NCI-H345 (cell line): ENCODE data around the gene SLC22A15.
"Not testable (repeated sequence)": the region's sequence is repeated elsewhere in the genome, so short reads cannot be mapped to it uniquely, and the experiment has no call there.

Experiments used
- DNase-seq: peaks from one replicate; lab custom pipeline; 2025; lab: John Stamatoyannopoulos, UW

Gene SLC22A15

GRCh38 chr1:115980998-115981993, 5.0 kb downstream of the SLC22A15 start:
- DNase-seq: peak; percentile 32

DNA sequence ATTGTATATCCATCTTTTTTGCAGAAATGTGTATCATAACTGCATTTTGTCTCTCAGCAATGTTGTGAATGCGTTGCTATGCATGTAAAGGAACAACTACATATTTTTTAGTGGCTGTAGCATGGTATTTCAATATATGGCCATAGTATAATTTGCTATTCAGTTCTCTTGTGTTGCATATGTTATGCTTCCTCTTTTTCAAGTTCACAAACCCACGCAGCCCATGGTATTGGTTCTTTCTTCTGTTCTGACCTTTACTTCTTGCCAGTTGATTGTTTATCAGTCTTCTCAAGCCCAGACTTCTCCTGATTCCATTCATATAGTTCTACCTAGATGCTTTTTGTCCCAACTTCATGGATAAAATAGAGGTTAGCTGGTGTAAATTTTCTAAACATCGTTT, 6.1 kb downstream of the SLC22A15 start:
- DNase-seq: no peak

DNA sequence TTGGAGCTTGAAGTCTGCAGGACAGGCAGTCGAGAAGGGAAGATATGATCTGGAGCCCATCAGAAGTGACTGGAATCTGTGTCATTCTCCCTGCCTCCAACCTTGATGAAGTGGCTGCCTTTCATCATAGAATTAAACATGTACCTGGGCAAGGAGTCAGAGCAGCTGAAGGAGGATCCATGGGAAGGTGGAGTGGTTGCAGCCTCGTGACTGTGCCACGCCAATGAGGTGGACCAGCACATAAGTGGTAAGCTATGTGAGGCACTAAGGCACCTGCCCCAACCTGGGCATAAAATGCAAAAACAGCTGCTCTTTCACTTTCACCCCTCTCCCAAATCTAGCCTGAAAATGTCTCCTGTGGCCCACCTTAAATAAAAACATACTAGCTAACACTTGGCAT, 7.3 kb downstream of the SLC22A15 start:
- DNase-seq: no peak

DNA sequence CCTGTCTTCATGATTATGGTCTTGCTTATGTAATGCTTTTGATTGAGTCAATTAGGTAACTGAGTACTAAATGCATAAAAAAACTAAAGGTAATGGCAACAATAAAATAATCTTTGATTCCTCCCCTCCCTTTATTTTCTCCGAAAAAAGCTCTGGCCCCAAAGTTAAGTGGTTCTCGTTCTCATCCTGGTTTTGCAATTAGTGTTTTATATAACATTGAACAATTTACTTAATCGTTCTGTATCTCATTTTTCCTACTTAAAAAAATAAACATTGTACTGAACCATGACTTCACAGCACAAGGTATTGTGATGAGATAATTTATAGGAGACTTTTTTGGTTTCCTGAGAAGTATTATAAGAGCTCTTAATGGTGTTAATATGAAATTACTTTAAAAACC, 11.3 kb downstream of the SLC22A15 start:
- no peak for DNase-seq

- no peak for DNase-seq
Measured at GRCh38 chr1:115988953-115989352, 12.6 kb downstream of the SLC22A15 start.

GRCh38 chr1:115989699-115990098, 13.4 kb downstream of the SLC22A15 start:
- no peak for DNase-seq

DNA sequence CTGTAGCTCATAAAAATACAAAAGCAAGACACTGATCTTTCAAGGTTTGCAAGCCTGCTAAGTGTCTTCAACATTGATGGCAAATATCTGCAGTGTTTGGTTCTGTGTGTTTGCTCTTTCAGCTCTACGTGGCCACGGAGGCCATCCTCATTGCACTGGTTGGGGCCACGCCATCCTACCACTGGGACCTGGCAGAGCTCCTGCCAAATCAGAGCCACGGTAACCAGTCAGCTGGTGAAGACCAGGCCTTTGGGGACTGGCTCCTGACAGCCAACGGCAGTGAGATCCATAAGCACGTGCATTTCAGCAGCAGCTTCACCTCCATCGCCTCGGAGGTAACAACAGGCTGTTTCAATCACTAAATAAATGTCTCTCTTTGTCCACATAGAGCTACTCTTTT, 15.6 kb downstream of the SLC22A15 start:
- no peak for DNase-seq

- DNase-seq: not testable (repeated sequence)
Measured at GRCh38 chr1:115997921-115998320, 21.6 kb downstream of the SLC22A15 start.

GRCh38 chr1:116001739-116002487, 25.6 kb downstream of the SLC22A15 start:
- no peak for DNase-seq

DNA sequence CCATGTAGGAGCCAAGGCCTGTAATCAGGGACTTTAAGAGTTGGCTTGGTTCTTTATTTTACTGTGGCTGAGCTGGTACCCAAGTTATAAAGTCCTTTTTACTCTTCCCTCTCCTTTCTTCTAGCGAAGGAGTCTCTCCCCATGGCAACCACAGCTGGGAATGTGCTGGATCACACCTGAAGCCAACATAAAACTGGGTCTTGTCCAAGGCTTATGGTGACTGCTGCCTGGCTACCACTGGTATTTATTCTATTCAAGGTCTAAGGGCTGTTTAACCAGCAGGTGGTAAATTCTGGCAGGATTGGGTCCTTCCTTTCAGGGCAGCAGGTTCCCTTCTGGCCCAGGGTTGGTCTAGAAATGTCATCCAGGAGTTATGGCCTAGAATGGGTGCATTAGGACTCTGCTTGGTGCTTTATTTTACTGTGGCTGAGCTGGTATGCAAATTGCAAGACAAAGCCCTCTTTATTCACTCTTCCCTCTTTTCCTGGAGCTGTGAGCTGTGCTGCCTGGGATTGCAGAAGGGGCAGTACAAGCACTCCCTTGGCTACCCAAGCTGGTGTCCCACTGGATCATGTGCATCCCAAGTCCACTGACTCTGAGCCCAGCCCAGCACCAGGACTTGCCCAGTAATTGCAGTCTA, 26.6 kb downstream of the SLC22A15 start:
- no peak for DNase-seq

DNA sequence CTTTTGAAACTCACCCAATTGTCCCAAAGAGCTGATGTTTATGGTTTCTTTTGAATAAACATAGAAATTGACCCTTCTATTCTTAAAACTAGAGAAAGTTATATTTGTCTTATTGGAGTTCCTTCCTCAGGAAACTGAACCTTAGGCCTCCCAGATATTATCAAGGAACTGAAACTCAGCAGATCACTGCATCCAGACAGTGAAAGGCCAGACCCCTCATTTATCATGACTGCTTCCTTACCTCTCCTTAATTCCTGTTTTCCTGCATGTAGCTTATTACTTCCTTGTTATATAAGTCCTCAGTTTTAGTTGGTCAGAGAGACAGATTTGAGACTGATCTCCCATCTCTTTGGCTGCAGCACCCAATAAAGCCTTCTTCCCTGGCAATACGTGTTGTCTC, 27.5 kb downstream of the SLC22A15 start:
- no peak for DNase-seq

GRCh38 chr1:116006486-116006964, 30.2 kb downstream of the SLC22A15 start:
- no peak for DNase-seq

- DNase-seq: no peak
Measured at GRCh38 chr1:116008656-116009390, 32.5 kb downstream of the SLC22A15 start.

DNA sequence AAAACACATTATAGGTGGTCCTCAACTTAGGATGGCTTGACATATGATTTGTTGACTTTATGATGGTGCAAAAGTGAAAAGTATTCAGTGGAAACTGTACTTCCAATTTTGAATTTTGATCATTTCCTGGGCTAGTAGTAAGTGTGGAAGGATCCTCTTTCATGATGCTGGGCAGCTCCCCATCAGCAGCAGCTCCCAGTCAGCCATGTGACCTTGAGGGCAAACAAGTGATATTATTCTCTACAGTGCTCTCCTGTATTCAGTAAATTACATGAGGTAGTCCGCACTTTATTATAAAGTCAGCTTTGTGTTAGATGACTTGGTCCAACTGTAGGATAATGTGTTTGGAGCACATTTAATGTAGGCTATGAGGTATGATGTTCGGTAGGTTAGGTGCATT, 36.4 kb downstream of the SLC22A15 start:
- DNase-seq: no peak

DNA sequence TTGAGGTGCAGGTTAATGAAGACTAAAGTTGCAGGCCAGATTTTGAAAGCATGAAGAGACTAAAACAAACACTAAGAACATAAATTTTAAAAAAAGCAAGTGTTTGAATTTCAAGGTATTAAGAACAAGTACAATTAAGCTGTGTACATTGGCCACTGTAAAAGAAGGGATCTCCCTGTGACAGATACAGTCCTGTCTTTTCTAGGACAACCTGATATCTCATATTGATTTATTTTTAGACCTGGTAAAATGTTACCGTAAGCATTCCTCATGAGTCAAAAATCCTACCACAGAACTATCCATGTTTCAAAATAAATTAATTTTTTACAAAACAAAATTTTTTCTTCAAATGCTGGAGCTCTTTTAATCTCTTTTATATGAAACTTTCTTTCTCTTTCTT, 39.4 kb downstream of the SLC22A15 start:
- no peak for DNase-seq

GRCh38 chr1:116018007-116018406, 41.7 kb downstream of the SLC22A15 start:
- DNase-seq: no peak

- DNase-seq: no peak
Measured at GRCh38 chr1:116019653-116020253, 43.4 kb downstream of the SLC22A15 start.

DNA sequence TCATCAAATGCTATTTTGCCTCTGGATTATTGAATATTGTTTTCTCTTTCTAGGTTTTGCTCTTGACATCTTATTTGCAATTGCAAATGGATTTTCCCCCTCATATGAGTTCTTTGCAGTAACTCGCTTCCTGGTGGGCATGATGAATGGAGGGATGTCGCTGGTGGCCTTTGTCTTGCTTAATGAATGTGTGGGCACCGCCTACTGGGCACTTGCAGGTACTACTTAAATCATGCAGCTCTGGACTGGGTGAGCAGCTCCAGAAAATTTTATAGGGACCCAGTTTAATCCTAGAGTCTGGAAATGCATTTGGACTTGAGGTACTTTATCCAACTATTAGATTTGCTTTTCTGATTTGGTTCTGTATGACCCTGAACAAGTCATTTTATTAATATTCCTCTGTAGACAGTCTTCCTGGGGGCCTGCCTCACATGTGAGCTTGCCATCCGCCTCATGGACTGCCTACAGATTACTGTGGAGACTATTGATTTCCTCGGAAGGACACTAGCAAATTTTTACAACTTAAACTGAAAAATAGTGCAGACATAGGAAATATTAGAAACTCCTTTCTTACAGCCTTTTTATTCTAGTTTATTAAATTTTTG, 44.5 kb downstream of the SLC22A15 start:
- peak; percentile 22 for DNase-seq

DNA sequence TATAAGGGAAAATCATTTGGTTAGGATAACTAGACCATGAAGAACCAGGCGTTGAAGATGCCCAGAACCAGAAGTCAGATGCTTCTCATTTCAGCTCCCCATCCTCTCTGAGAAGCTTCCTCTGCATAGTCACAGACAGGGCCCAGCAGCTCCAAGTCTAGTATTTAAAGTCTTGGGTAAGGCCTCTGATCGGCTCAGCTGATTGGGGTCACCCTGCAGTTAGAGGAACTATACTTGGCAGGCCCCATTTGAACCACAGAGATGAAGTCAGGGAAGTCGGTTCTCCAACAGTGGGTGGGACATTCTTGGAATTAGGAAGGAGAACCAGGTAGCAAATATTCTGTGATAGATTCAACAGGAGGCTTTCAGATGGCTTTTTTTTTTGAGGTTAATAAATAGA, 48.3 kb downstream of the SLC22A15 start:
- no peak for DNase-seq

GRCh38 chr1:116026631-116027030, 50.3 kb downstream of the SLC22A15 start:
- no peak for DNase-seq

DNA sequence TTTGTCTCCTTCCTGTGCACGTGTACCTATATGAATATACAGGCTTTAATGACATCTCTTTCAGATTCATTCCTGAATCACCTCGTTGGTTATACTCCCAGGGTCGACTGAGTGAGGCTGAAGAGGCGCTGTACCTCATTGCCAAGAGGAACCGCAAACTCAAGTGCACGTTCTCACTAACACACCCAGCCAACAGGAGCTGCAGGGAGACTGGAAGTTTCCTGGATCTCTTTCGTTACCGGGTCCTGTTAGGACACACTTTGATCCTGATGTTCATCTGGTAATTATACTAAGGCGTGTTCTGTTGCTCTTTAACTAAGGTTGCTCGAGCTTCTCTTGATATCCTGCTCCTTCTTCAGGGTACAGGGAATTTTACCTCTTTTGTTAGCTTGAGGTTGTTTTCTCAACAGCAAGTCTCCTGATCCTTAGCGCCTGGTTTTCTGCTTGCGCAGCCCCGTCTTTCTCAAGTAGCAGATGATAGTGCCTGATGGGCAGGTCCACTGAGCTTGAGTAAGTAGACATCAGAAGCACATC, 55.1 kb downstream of the SLC22A15 start:
- no peak for DNase-seq
